H9 (cell line): Measurements from ENCODE around the gene PLXNC1. TPM values are rescaled to one million over a fixed set of nuclear protein-coding genes. Genes with fewer than 3 reads are reported as not detected.

Experiments used
- DNase-seq: peaks from one replicate; pipeline ENCODE4 v3.0.0-alpha.2; 2017
- H2AFZ ChIP-seq: one replicate; pipeline ENCODE4 v1.6.1; 2013; ENCODE audit warnings: mild to moderate bottlenecking, low read length, control low read depth, moderate library complexity
- H2AK5ac ChIP-seq: 2 replicates; pipeline ENCODE4 v1.6.1; 2013; ENCODE audit warnings: low read length, control low read depth, mixed read lengths; ENCODE audit not compliant: insufficient read length
- H2BK120ac ChIP-seq: one replicate; pipeline ENCODE4 v1.6.1; 2013; ENCODE audit warnings: low read depth, mild to moderate bottlenecking, low read length, control low read depth, inconsistent platforms; ENCODE audit not compliant: poor library complexity, severe bottlenecking
- H2BK12ac ChIP-seq: 2 replicates; pipeline ENCODE4 v1.6.1; 2013; ENCODE audit warnings: low read length, control low read depth, mixed read lengths, low read depth; ENCODE audit not compliant: insufficient read length
- H2BK15ac ChIP-seq: 2 replicates; pipeline ENCODE4 v1.6.1; 2013; ENCODE audit warnings: low read depth, low read length, control low read depth
- H2BK20ac ChIP-seq: one replicate; pipeline ENCODE4 v1.6.1; 2013; ENCODE audit warnings: low read depth, mild to moderate bottlenecking, low read length, control low read depth, inconsistent platforms; ENCODE audit not compliant: poor library complexity, severe bottlenecking
- H2BK5ac ChIP-seq: 2 replicates; pipeline ENCODE4 v1.6.1; 2013; ENCODE audit warnings: low read length, control low read depth, mixed read lengths; ENCODE audit not compliant: insufficient read length
- H3K14ac ChIP-seq: 2 replicates; pipeline ENCODE4 v1.6.1; 2013; ENCODE audit warnings: low read length, control low read depth; ENCODE audit not compliant: insufficient read depth
- H3K18ac ChIP-seq: 2 replicates; pipeline ENCODE4 v1.6.1; 2013; ENCODE audit warnings: low read depth, mild to moderate bottlenecking, mixed read lengths, low read length, control low read depth; ENCODE audit not compliant: insufficient read length
- H3K23ac ChIP-seq: 2 replicates; pipeline ENCODE4 v1.6.1; 2013; ENCODE audit warnings: low read length, control low read depth, mixed read lengths, low read depth; ENCODE audit not compliant: insufficient read length
- H3K23me2 ChIP-seq: 2 replicates; pipeline ENCODE4 v1.6.1; 2013; ENCODE audit warnings: low read depth, mild to moderate bottlenecking, mixed read lengths, low read length, control low read depth; ENCODE audit not compliant: insufficient read length, poor library complexity, severe bottlenecking
- H3K27ac ChIP-seq: 2 replicates; pipeline ENCODE4 v1.5.1; 2013; ENCODE audit warnings: low read length, control low read depth, mixed read lengths, low read depth; ENCODE audit not compliant: insufficient read length
- H3K27me3 ChIP-seq: 2 replicates; pipeline ENCODE4 v1.6.1; 2013; ENCODE audit warnings: low read length, control low read depth, inconsistent platforms; ENCODE audit not compliant: insufficient read depth
- H3K4ac ChIP-seq: 2 replicates; pipeline ENCODE4 v1.6.1; 2013; ENCODE audit warnings: low read depth, mild to moderate bottlenecking, control low read depth, inconsistent platforms, low read length, moderate library complexity
- H3K4me1 ChIP-seq: 2 replicates; pipeline ENCODE4 v1.6.1; 2013; ENCODE audit warnings: low read length, control low read depth, inconsistent platforms; ENCODE audit not compliant: insufficient read depth
- H3K4me2 ChIP-seq: 2 replicates; pipeline ENCODE4 v1.6.1; 2013; ENCODE audit warnings: low read length, control low read depth, mixed read lengths; ENCODE audit not compliant: insufficient read length, insufficient read depth
- H3K56ac ChIP-seq: 2 replicates; pipeline ENCODE4 v1.6.1; 2013; ENCODE audit warnings: low read depth, mild to moderate bottlenecking, mixed read lengths, low read length, control low read depth; ENCODE audit not compliant: insufficient read length
- H3K79me1 ChIP-seq: 2 replicates; pipeline ENCODE4 v1.6.1; 2013; ENCODE audit warnings: low read depth, mild to moderate bottlenecking, moderate library complexity, low read length, control low read depth, inconsistent platforms; ENCODE audit not compliant: insufficient read depth, poor library complexity, severe bottlenecking
- H3K79me2 ChIP-seq: 2 replicates; pipeline ENCODE4 v1.6.1; 2013; ENCODE audit warnings: low read length, control low read depth, inconsistent platforms; ENCODE audit not compliant: insufficient read depth
- H3K9ac ChIP-seq: 2 replicates; pipeline ENCODE4 v1.6.1; 2013; ENCODE audit warnings: low read length, control low read depth, mixed read lengths; ENCODE audit not compliant: insufficient read length; ENCODE audit errors: extremely low read depth
- H3K9me3 ChIP-seq: one replicate; pipeline ENCODE4 v1.6.1; 2013; ENCODE audit warnings: low read depth, low read length, inconsistent platforms; ENCODE audit not compliant: control insufficient read depth
- H3T11ph ChIP-seq: one replicate; pipeline ENCODE4 v1.6.1; 2013; ENCODE audit warnings: mild to moderate bottlenecking, low read length, control low read depth, inconsistent platforms
- H4K20me1 ChIP-seq: one replicate; pipeline ENCODE4 v1.6.1; 2013; ENCODE audit not compliant: control insufficient read depth, insufficient read length, insufficient read depth
- H4K5ac ChIP-seq: 2 replicates; pipeline ENCODE4 v1.6.1; 2013; ENCODE audit warnings: low read depth, mild to moderate bottlenecking, mixed read lengths, low read length, control low read depth; ENCODE audit not compliant: insufficient read length
- H4K8ac ChIP-seq: replicated peaks from 2 replicates; pipeline ENCODE4 v1.6.1; 2013; ENCODE audit warnings: low read length, control low read depth, mixed read lengths, low read depth; ENCODE audit not compliant: insufficient read length
- H4K91ac ChIP-seq: 2 replicates; pipeline ENCODE4 v1.6.1; 2013; ENCODE audit warnings: low read depth, mild to moderate bottlenecking, moderate library complexity, mixed read lengths, low read length, control low read depth; ENCODE audit not compliant: insufficient read length
- H3K27ac Mint-ChIP-seq, 3 experiments: 2 replicates in 2 of 3; 3 replicates in 1 of 3; pipeline ENCODE4 v1.8.0; 2020 to 2021; ENCODE audit warnings: mixed read lengths in 3 of 3, mild to moderate bottlenecking in 1 of 3, moderate library complexity in 1 of 3
- H3K27me3 Mint-ChIP-seq: 2 replicates; pipeline ENCODE4 v1.8.0; 2021; ENCODE audit warnings: low read depth, mild to moderate bottlenecking, moderate library complexity, mixed read lengths
- H3K36me3 Mint-ChIP-seq, 3 experiments: 2 replicates in 2 of 3; 3 replicates in 1 of 3; pipeline ENCODE4 v1.8.0; 2020 to 2021; ENCODE audit warnings: low read depth in 3 of 3, mixed read lengths in 3 of 3; ENCODE audit not compliant: insufficient read depth in 1 of 3
- H3K4me1 Mint-ChIP-seq, 2 experiments: 2 replicates each; pipeline ENCODE4 v1.8.0; 2020; ENCODE audit warnings: mixed read lengths in 2 of 2
- H3K4me3 Mint-ChIP-seq, 2 experiments: 2 replicates in 1 of 2; 3 replicates in 1 of 2; pipeline ENCODE4 v1.8.0; 2020 to 2021; ENCODE audit warnings: mild to moderate bottlenecking in 2 of 2, mixed read lengths in 2 of 2, moderate library complexity in 1 of 2
- H3K9me3 Mint-ChIP-seq, 2 experiments: 2 replicates in 1 of 2; 3 replicates in 1 of 2; pipeline ENCODE4 v1.8.0; 2020; ENCODE audit warnings: mild to moderate bottlenecking in 2 of 2, mixed read lengths in 2 of 2, moderate library complexity in 1 of 2
- WGBS: extraction: QIAGEN DNeasy Blood & Tissue Kit; methylation state at CpG from one replicate; pipeline ENCODE4 v1.1.7; 2013; ENCODE audit warnings: missing lambda C conversion rate, low lambda C conversion rate, mixed read lengths; ENCODE audit not compliant: insufficient read length; ENCODE audit errors: extremely low coverage; 5-methylcytosine and 5-hydroxymethylcytosine counted together
- total RNA-seq: library from RNA; stranded (reverse); gene quantifications from 2 replicates; pipeline ENCODE4 v1.2.1, GENCODE V29; 2021
- TF ChIP-seq, protein P1 (sequence below): fragments of 200-600 bp; sonication (generic); conservative IDR thresholded peaks from 3 replicates; pipeline ENCODE4 v1.8.0; 2021; ENCODE audit warnings: antibody characterized with exemption, mild to moderate bottlenecking

Gene PLXNC1
- total RNA-seq, 1 experiment from 2014 or later = 1.2 TPM

DNA sequence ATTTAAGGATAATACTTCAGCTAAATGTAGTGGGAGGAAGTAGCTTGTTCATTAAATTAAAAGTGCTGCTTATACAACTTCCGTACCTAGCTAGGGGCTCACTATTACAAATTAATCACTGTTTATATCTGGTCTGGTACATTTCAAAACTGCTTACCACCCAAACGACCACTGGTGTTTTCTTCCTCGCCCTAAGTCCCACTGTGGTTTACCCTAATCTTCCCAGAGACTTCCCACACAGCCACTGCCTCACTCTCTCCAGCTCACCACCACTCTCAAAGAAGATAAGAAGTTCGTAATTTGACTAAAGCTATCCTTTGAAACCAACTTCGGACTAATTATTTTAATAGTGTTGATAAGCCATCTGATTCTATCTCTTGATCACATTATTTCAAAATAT lies 62.6 kb downstream of the PLXNC1 start:
- Histone ChIP-seq H3K4ac (no peak overlapping the region), H3K23ac (no peak overlapping the region), H2BK15ac (no peak overlapping the region), H3K4me1 (no peaks in the 10 kb centered on the region), H4K20me1 (no peaks in the 10 kb centered on the region), H2BK5ac (no peak overlapping the region), H2BK20ac (no peak overlapping the region), H3K4me2 (no peak overlapping the region), H2AK5ac (no peak overlapping the region), H3K79me1 (no peaks in the 10 kb centered on the region), H3K18ac (no peak overlapping the region), H3K27ac (no peak overlapping the region), H4K8ac (no peak overlapping the region), H3K56ac (no peak overlapping the region), H3K79me2 (no peaks in the 10 kb centered on the region), H3K9ac (no peak overlapping the region), H2BK12ac (no peak overlapping the region), H4K5ac (no peak overlapping the region), H2BK120ac (no peak overlapping the region), H4K91ac (no peak overlapping the region), H3T11ph (no peak overlapping the region), H3K9me3 (no peaks in the 10 kb centered on the region), H2AFZ (no peak overlapping the region), H3K14ac (no peak overlapping the region), H3K23me2 (no peaks in the 10 kb centered on the region), H3K27me3 (no peaks in the 10 kb centered on the region)
- TF ChIP-seq, protein P1, sequence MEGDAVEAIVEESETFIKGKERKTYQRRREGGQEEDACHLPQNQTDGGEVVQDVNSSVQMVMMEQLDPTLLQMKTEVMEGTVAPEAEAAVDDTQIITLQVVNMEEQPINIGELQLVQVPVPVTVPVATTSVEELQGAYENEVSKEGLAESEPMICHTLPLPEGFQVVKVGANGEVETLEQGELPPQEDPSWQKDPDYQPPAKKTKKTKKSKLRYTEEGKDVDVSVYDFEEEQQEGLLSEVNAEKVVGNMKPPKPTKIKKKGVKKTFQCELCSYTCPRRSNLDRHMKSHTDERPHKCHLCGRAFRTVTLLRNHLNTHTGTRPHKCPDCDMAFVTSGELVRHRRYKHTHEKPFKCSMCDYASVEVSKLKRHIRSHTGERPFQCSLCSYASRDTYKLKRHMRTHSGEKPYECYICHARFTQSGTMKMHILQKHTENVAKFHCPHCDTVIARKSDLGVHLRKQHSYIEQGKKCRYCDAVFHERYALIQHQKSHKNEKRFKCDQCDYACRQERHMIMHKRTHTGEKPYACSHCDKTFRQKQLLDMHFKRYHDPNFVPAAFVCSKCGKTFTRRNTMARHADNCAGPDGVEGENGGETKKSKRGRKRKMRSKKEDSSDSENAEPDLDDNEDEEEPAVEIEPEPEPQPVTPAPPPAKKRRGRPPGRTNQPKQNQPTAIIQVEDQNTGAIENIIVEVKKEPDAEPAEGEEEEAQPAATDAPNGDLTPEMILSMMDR = no peak
- Mint-ChIP-seq H3K4me3 (no peak overlapping the region), H3K4me1 (peaks cover 0 to 12% of the 10 kb centered on the region in 2 experiments; a peak in 2 of 4 replicates), H3K9me3 (peaks cover 2 to 3% of the 10 kb centered on the region in 2 experiments; a peak in 3 of 5 replicates), H3K27me3 (peaks cover 2% of the 10 kb centered on the region; the same call in 1 of the 2 replicates), H3K27ac (no peak overlapping the region), H3K36me3 (peaks cover 0 to 4% (median 0%) of the 10 kb centered on the region in 3 experiments; a peak in 2 of 7 replicates)
- no peak for DNase-seq
- no CpG with 5 or more reads among the region's 5 CpGs for WGBS
